GM19239 (cell line): ENCODE data around the gene AGXT.
A peak's percentile ranks its signal among the peaks of the same experiment; 100 is the strongest.

Source experiments
- DNase-seq: peaks from one replicate; pipeline ENCODE4 v3.0.0; 2011; ENCODE audit warnings: low spot score; ENCODE audit not compliant: insufficient read length
- FAIRE-seq: peaks from 2 replicates; lab custom pipeline; 2011; peaks lifted over from hg19 to GRCh38; lab: Jason Lieb, UNC

The AGXT gene

GRCh38 chr2:240868286-240869108 lies at the start of gene AGXT:
Gene AGXT (plus strand): TSS chr2:240868824. CDS start chr2:240868866, 42 bp downstream.
- FAIRE-seq (no peak), DNase-seq (no peak)

- no peak for FAIRE-seq
- no peak for DNase-seq
Measured at GRCh38 chr2:240819126-240819857, 49.3 kb upstream of the AGXT start.

- FAIRE-seq (no peak), DNase-seq (no peak)
Measured at GRCh38 chr2:240819858-240820606, 48.6 kb upstream of the AGXT start, which contains the start of gene KIF1A. Gene KIF1A (minus strand): TSS chr2:240820219. CDS start chr2:240797752, 22,467 bp downstream.

- FAIRE-seq, result no peak
- DNase-seq, result no peak
Measured at GRCh38 chr2:240820607-240821428, 47.8 kb upstream of the AGXT start.

- FAIRE-seq, result no peak
Measured at GRCh38 chr2:240821429-240821778, 47.2 kb upstream of the AGXT start.

GRCh38 chr2:240822280-240822847 lies 46.3 kb upstream of the AGXT start:
- DNase-seq (no peak), FAIRE-seq (no peak)

More at GRCh38 chr2:240821429-240821778, 47.2 kb upstream of the AGXT start:
- DNase-seq, result no peak

GRCh38 chr2:240823449-240824336 lies 44.9 kb upstream of the AGXT start:
- FAIRE-seq (no peak), DNase-seq (no peak)

- no peak for DNase-seq
- no peak for FAIRE-seq
Measured at GRCh38 chr2:240825476-240825875, 43.1 kb upstream of the AGXT start.

GRCh38 chr2:240831594-240832204 lies 36.9 kb upstream of the AGXT start:
- FAIRE-seq, result no peak

GRCh38 chr2:240832205-240832727 lies 36.4 kb upstream of the AGXT start:
- peak; percentile 93 for DNase-seq
- FAIRE-seq, result peak; percentile 97

More at GRCh38 chr2:240831594-240832204, 36.9 kb upstream of the AGXT start:
- DNase-seq, result no peak

- DNase-seq, result no peak
- FAIRE-seq, result no peak
Measured at GRCh38 chr2:240832921-240833494, 35.6 kb upstream of the AGXT start.

- no peak for FAIRE-seq
- DNase-seq, result no peak
Measured at GRCh38 chr2:240833724-240834285, 34.8 kb upstream of the AGXT start.

- no peak for FAIRE-seq
- DNase-seq, result no peak
Measured at GRCh38 chr2:240834377-240834975, 34.1 kb upstream of the AGXT start.

- DNase-seq, result no peak
- FAIRE-seq, result no peak
Measured at GRCh38 chr2:240835528-240835927, 33.1 kb upstream of the AGXT start.

GRCh38 chr2:240836781-240837467 lies 31.7 kb upstream of the AGXT start:
- no peak for FAIRE-seq
- no peak for DNase-seq

GRCh38 chr2:240837621-240838020 lies 31.0 kb upstream of the AGXT start:
- no peak for FAIRE-seq
- DNase-seq, result no peak
